HPDE6-E6E7 (cell line): ENCODE results near the gene LRRC51.

Source experiments
- DNase-seq: peaks from one replicate; pipeline ENCODE4 v3.0.0; 2011; ENCODE audit warnings: missing footprints; ENCODE audit errors: extremely low spot score

LRRC51 gene

GRCh38 chr11:72080326-72081183 lies at the start of gene LRRC51, which contains the start of gene NUMA1:
LRRC51 (plus strand) TSS chr11:72080850; CDS start chr11:72089084, 8,234 bp downstream.
NUMA1 (minus strand) TSS chr11:72080542; CDS start chr11:72035943, 44,599 bp downstream.
- DNase-seq, result peak; percentile 96

GRCh38 chr11:72036687-72037086 lies 44.0 kb upstream of the LRRC51 start:
- DNase-seq, result no peak

- no peak for DNase-seq
Measured at GRCh38 chr11:72037554-72038311, 42.9 kb upstream of the LRRC51 start.

GRCh38 chr11:72038491-72038890 lies 42.2 kb upstream of the LRRC51 start:
- DNase-seq, result no peak

DNA sequence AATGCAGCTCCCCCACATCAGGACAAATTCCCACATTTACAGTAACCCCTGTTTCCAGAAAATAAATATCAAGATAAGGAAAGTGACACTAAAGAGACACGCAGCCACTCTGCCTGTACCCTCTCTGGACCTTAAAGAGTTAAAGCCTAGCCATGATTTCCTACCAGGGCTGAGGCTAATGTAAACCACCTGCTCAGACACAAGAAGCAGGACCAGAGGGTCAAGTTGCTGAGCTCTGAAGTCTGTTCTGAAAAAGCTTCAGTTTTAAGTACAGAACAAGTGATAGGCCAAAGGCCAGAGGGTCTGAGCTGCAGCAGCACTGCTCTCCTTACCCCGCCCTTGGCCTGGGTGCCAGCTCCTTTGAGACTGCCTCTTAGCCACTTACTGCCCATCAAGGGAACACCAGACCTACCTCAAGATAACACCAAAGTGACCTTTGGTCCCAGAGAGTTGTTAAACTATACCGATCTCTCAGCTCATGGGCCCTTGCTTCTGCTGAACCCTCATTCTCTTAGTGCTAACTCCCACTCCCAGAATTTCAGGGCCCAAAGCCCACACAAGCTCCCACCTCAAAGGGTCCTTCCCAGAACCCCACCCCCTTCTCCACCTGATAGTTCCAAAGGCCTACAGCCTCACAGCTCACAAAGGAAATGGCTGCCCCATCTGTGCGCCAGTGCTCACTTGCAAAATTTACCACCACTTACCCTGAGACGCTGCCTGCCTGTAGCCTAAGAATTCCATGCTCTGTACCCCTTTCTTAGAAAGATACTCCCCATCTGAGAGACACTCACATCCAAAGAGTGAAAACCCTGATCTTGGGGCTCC lies 41.4 kb upstream of the LRRC51 start:
- DNase-seq, result no peak

- no peak for DNase-seq
Measured at GRCh38 chr11:72039856-72040401, 40.7 kb upstream of the LRRC51 start.

DNA sequence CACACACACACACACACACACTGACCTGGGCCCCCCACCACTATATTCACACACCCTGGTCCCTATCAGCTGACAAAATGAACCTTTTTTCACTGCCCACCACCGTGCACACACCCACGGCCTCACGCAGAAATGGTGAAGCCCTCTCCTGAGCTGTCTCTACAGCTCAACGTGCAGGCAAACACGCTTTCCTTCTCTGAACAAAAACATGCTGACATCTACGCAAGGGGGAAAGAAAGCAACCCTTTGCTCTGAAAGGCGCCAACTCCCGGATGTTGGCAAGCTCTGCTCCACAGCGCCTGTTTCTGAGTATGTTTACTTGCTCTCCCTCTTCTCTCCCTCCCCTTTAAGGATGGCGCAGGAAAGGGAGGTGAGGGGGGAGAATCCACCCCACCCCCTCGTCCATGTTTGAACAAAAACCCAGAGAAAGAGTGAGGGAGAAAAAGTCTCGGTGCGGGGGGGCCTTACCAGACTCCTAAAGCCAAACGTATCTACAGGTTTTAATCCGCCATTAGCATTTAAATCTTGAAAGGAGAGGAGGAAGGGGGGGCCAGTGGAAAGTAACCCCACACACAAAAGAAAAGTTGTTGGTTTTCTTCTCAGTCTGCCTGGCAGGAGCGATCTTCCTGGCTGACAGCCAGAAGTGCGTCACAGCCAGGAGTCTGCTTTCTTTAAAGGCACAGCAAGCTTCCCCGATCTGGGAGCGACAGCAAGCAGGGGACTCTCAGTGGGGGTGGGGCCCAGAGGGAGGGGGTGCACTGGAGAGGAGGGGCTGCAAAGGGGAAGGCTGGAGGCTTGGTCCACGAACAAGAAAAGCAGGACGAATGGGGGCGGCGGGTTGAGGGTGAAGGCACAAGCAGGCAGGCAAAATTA lies 39.9 kb upstream of the LRRC51 start:
- DNase-seq, result peak; percentile 74

DNA sequence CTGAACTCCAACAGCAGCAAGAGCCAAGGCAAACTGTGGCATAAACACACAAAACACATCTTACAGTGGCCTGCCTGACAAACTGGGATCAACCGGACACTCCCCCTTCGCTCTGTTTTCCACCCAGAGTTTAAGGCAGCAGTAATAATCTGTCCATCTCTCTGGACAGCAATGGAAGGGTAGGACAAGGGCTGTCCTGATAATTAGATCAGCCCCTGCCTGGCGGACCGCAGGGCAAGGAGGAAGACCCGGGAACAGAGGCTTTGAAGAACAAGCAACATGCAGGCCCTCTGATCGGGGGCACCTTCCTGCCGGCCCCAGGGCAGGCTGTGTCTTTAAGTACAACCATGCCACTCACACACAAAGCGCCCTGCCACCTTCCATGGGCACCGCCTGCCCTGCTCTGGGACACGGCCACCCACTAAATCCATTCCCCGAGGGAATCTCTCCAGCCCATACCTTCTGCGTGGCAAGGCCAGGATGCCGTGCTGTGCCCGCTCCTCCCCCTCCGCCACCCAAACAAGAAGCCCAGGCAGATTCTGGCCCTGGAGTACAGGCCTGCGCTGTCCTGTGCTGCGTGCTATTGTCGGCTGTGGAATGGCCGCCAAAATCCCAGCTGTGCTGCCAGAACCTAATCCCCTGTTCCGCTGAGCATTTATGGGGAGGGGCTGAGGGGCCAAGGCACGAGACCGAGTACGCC lies 39.1 kb upstream of the LRRC51 start:
- DNase-seq, result peak; percentile 50

- DNase-seq, result no peak
Measured at GRCh38 chr11:72042064-72042745, 38.4 kb upstream of the LRRC51 start.

DNA sequence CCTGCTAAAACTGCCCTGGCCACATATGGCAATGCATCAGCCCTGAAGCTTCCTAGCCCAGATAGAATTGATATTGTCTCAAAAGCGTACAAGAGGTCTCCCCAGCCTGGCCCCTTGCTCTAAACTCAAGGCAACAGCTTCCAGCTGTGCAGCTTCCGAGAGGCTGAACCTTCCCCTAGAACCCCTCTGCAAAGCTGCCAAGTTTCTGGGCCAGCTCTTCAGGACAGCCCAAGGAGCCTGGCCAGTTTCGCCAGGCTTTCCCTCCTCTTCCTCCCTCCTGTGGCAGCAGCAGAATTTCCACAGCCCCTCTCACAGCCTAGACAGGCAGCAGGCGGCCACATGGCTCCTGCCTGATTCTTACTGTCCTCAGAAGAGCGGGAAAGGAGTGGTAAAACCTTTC lies 34.8 kb upstream of the LRRC51 start:
- no peak for DNase-seq

DNA sequence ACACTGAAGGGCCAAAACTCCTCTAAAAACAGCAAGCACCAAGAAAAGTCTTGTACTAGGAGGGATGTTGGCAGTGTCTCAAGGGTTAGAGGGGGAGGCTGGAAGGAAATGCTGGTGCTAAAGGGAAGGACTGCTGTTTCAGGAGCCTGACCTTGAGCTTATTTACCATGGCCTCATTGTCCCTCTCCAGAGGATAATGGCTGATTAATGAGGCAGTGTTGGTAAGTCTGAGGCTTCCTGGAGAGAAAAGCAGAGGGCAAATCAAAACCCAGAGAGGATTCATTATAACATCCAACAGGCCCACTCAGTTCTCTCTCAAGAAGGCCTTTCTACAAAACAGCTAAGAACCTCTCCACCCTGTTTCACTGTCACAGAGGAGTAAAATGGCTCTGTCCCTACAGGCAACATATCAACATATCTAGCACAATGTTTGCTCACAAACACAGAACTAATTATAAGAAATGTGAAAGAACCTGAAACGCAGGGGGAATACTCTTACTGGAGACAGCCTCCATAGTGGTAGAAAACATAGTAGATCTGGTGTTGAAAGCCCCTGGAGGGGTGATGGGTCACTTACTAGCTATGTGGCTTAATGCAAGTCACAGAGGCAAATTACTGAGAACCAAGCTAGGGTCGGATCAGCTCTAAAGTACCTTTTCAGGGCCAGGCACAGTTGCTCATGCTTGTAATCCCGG lies 31.7 kb upstream of the LRRC51 start:
- no peak for DNase-seq

- DNase-seq, result no peak
Measured at GRCh38 chr11:72058416-72059034, 22.1 kb upstream of the LRRC51 start.

DNA sequence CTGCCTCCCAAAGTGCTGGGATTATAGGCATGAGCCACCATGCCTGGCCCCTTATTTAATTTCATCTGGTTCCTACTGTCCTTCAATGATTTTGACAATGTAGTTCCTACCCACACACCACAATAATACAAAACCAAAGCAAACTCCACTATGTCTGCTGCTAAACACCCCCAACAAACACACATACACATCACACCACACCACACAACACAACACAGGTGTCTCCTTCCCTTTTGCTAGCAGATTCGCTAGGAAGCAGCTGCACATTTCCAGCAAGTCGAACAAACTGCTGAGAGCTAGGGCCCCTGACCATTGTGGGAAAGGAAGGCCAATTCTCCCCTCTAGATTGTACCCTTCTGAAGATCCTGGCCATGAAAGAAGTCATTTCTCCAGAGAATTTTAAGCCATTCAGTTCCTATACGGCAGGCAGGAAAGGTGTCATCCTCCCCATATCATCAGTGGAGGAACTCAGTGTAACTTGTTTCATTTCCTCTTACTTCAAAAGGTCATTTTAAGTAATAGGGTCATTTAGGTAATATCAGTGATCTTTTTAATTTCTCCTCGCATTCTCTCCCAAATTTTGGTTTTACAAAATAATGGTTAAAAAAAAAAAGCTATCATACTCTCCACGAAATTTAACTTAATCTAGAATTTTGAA lies 18.8 kb upstream of the LRRC51 start:
- DNase-seq, result no peak

GRCh38 chr11:72066855-72067254 lies 13.8 kb upstream of the LRRC51 start:
- no peak for DNase-seq

- no peak for DNase-seq
Measured at GRCh38 chr11:72067266-72067665, 13.4 kb upstream of the LRRC51 start.

- no peak for DNase-seq
Measured at GRCh38 chr11:72067676-72068075, 13.0 kb upstream of the LRRC51 start.

DNA sequence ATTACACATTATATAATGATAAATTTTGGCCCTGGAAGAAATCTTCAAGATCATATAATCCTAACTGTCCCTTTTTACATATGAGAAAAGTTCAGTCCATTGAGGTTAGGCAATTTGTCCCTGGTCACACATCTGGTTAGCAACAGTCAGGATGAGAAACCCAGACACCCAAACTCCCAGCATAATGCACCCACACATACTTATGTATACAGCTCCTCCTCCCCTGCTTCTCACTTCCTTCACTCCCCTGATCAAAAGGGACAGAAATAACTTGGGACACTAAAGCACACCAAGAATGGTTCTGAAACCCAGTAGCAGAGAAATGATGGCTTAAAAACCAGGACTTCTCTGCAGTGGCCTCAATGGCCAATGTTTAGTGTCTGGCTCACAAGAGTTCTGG lies 11.4 kb upstream of the LRRC51 start:
- no peak for DNase-seq

DNA sequence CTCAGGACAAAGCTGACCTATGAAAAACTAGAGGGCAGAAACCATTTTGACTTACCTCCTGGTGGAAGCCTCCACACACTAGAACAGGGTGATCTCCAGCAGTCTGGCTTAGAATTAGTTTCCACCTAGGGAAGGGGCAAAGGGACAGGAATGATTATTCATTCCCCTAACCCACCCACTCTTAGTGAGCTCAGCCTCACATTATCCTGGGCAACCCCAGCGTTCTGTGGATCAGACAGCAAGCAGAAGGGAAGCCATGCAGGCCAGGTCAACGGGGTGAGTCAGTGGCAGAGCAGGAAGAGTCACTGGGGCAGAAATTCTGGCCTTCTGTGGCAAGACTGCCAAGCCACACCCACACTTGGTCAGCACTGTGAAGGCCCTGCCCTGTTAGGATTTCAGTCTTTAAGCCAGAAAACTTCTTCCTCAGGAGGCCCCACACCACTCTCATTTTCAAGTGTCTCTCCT lies 10.8 kb upstream of the LRRC51 start:
- DNase-seq, result peak; percentile 81
